ENCODE results near the gene OR6V1. TPM values are rescaled to one million over a fixed set of nuclear protein-coding genes. Genes with fewer than 3 reads are reported as not detected.

The OR6V1 gene
- total RNA-seq, 3 donors from 2014 or later (not counting 1 experiment from before 2014, with no cell fraction given) = not detected

GRCh38 chr7:143040209-143040715, 11.9 kb upstream of the OR6V1 start:
- no peak for TF ChIP-seq CTCF (IDR thresholded peaks at IDR 0.05)
- Mint-ChIP-seq H3K36me3 (no peaks in the 10 kb centered on the region), H3K4me3 (no peak overlapping the region), H3K4me1 (no peaks in the 10 kb centered on the region), H3K9me3 (no peaks in the 10 kb centered on the region), H3K27me3 (ENCODE audit: low read depth in 2 of 2) (peaks cover 6 to 15% of the 10 kb centered on the region in 2 donors), H3K27ac (no peak overlapping the region)
- no peak for DNase-seq
- WGBS (ENCODE audit: insufficient coverage) = 95% methylated on average over 3 of the region's 3 CpGs
- Histone ChIP-seq H3K4me1 (ENCODE audit: control insufficient read depth, insufficient read depth, low read length) (no peaks in the 10 kb centered on the region), H3K27ac (ENCODE audit: low read length) (no peak overlapping the region), H3K36me3 (ENCODE audit: control insufficient read depth, insufficient read depth, low read length) (no peaks in the 10 kb centered on the region), H3K4me3 (ENCODE audit: low read length) (no peak overlapping the region), H3K27me3 (ENCODE audit: control insufficient read depth, insufficient read depth, low read length) (no peaks in the 10 kb centered on the region), H3K9me3 (ENCODE audit: control insufficient read depth, insufficient read depth, low read length) (no peaks in the 10 kb centered on the region)
- no peak for ATAC-seq
- intact Hi-C loops (cut with micrococcal nuclease) = no loop called here

- DNase-seq = no peak
- no peak overlapping the region for H3K4me3 Mint-ChIP-seq
- H3K9me3 ChIP-seq (ENCODE audit: control insufficient read depth, insufficient read depth, low read length) = no peaks in the 10 kb centered on the region
- peaks cover 12 to 15% of the 10 kb centered on the region in 2 donors for H3K27me3 Mint-ChIP-seq (ENCODE audit: low read depth in 2 of 2)
- intact Hi-C loops (cut with micrococcal nuclease) = no loop called here
- no peaks in the 10 kb centered on the region for H3K36me3 ChIP-seq (ENCODE audit: control insufficient read depth, insufficient read depth, low read length)
- WGBS (ENCODE audit: insufficient coverage) = 89% methylated on average over 6 of the region's 6 CpGs
- no peak overlapping the region for H3K4me3 ChIP-seq (ENCODE audit: low read length)
- H3K27me3 ChIP-seq (ENCODE audit: control insufficient read depth, insufficient read depth, low read length) = no peaks in the 10 kb centered on the region
- no peak for TF ChIP-seq CTCF (IDR thresholded peaks at IDR 0.05)
- H3K27ac ChIP-seq (ENCODE audit: low read length) = no peak overlapping the region
- ATAC-seq = no peak
- H3K4me1 ChIP-seq (ENCODE audit: control insufficient read depth, insufficient read depth, low read length) = no peaks in the 10 kb centered on the region
- H3K36me3 Mint-ChIP-seq = no peaks in the 10 kb centered on the region
- H3K4me1 Mint-ChIP-seq = no peaks in the 10 kb centered on the region
- no peak overlapping the region for H3K27ac Mint-ChIP-seq
- H3K9me3 Mint-ChIP-seq = no peaks in the 10 kb centered on the region
Measured at GRCh38 chr7:143041346-143041745, 10.8 kb upstream of the OR6V1 start.

- H3K27me3 Mint-ChIP-seq (ENCODE audit: low read depth in 2 of 2) = peaks cover 11 to 22% of the 10 kb centered on the region in 2 donors
- H3K4me3 ChIP-seq (ENCODE audit: low read length) = no peak overlapping the region
- intact Hi-C loops (cut with micrococcal nuclease) = no loop called here
- H3K9me3 ChIP-seq (ENCODE audit: control insufficient read depth, insufficient read depth, low read length) = no peaks in the 10 kb centered on the region
- H3K36me3 Mint-ChIP-seq = no peaks in the 10 kb centered on the region
- 89% methylated on average over 3 of the region's 3 CpGs for WGBS (ENCODE audit: insufficient coverage)
- H3K27ac Mint-ChIP-seq = no peak overlapping the region
- H3K27me3 ChIP-seq (ENCODE audit: control insufficient read depth, insufficient read depth, low read length) = no peaks in the 10 kb centered on the region
- H3K4me1 Mint-ChIP-seq = no peaks in the 10 kb centered on the region
- H3K9me3 Mint-ChIP-seq = no peaks in the 10 kb centered on the region
- no peak for ATAC-seq
- TF ChIP-seq CTCF (IDR thresholded peaks at IDR 0.05) = no peak
- H3K4me1 ChIP-seq (ENCODE audit: control insufficient read depth, insufficient read depth, low read length) = no peaks in the 10 kb centered on the region
- no peaks in the 10 kb centered on the region for H3K36me3 ChIP-seq (ENCODE audit: control insufficient read depth, insufficient read depth, low read length)
- H3K4me3 Mint-ChIP-seq = no peak overlapping the region
- H3K27ac ChIP-seq (ENCODE audit: low read length) = no peak overlapping the region
- no peak for DNase-seq
Measured at GRCh38 chr7:143042159-143042789, 9.9 kb upstream of the OR6V1 start.

DNA sequence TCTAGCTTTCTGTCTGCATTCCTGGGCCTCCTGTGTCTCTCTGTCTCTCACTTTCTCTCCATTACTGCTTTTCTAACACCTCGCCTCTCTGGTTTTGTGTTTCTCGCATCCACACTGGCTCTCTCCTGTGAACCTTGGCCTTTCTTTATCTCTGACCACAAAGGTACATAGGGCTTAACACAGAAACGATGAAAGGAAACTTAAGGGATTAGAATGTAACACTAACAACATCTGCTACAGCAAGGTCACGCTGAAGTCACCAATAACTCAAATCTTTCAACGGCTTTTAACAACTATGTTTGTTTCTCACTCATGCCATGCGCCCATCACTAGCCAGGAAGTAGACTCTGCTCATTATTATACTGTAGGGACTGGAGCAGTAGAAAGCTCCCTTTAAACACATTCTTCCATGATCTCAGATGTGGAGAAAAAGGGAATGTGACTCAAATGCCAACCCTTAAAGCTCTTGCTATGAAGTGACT, 9.3 kb upstream of the OR6V1 start:
- H3K4me3 ChIP-seq (ENCODE audit: low read length) = no peak overlapping the region
- H3K4me1 ChIP-seq (ENCODE audit: control insufficient read depth, insufficient read depth, low read length) = no peaks in the 10 kb centered on the region
- H3K36me3 ChIP-seq (ENCODE audit: control insufficient read depth, insufficient read depth, low read length) = no peaks in the 10 kb centered on the region
- Mint-ChIP-seq H3K27ac (no peak overlapping the region), H3K4me3 (no peak overlapping the region), H3K27me3 (ENCODE audit: low read depth in 2 of 2) (peaks cover 11 to 22% of the 10 kb centered on the region in 2 donors), H3K4me1 (no peaks in the 10 kb centered on the region), H3K36me3 (no peaks in the 10 kb centered on the region), H3K9me3 (no peaks in the 10 kb centered on the region)
- H3K27ac ChIP-seq (ENCODE audit: low read length) = no peak overlapping the region
- ATAC-seq (no peak), DNase-seq (no peak)
- 68% methylated on average over 6 of the region's 6 CpGs for WGBS (ENCODE audit: insufficient coverage)
- intact Hi-C loops (cut with micrococcal nuclease) = no loop called here
- H3K9me3 ChIP-seq (ENCODE audit: control insufficient read depth, insufficient read depth, low read length) = no peaks in the 10 kb centered on the region
- no peak for TF ChIP-seq CTCF (IDR thresholded peaks at IDR 0.05)
- H3K27me3 ChIP-seq (ENCODE audit: control insufficient read depth, insufficient read depth, low read length) = no peaks in the 10 kb centered on the region

Data from natural killer cell (primary cell).